Measurements from ENCODE around the gene DTNBP1.

DTNBP1 gene

GRCh38 chr6:15549371-15549770, 113.5 kb downstream of the DTNBP1 start (continued):
- TF ChIP-seq CTCF (tag by site-specific recombination; IDR thresholded peaks at IDR 0.05) (no peak), ZNF629 (tag by site-specific recombination; IDR thresholded peaks at IDR 0.05) (no peak)

- TF ChIP-seq ZNF610 (tag by site-specific recombination; IDR thresholded peaks at IDR 0.05; ENCODE audit: borderline replicate concordance) (no peak), ZNF658 (tag by site-specific recombination; IDR thresholded peaks at IDR 0.05) (no peak), ZNF394 (tag by site-specific recombination; IDR thresholded peaks at IDR 0.05; ENCODE audit: borderline replicate concordance) (no peak), ZNF777 (tag by site-specific recombination; IDR thresholded peaks at IDR 0.05; ENCODE audit: borderline replicate concordance) (no peak), ZBTB48 (tag by site-specific recombination; IDR thresholded peaks at IDR 0.05) (no peak), ZNF138 (tag by site-specific recombination; IDR thresholded peaks at IDR 0.05; ENCODE audit: borderline replicate concordance) (no peak), PRDM4 (tag by site-specific recombination; IDR thresholded peaks at IDR 0.05) (no peak), ZNF350 (tag by site-specific recombination; IDR thresholded peaks at IDR 0.05) (no peak), ZSCAN18 (tag by site-specific recombination; IDR thresholded peaks at IDR 0.05) (no peak), ZNF704 (tag by site-specific recombination; IDR thresholded peaks at IDR 0.05) (no peak), ZNF529 (tag by site-specific recombination; IDR thresholded peaks at IDR 0.05; ENCODE audit: insufficient replicate concordance) (no peak), ZNF18 (tag by site-specific recombination; IDR thresholded peaks at IDR 0.05) (no peak), MEIS1 (CRISPR knock-in tag; IDR thresholded peaks at IDR 0.05; ENCODE audit: borderline replicate concordance) (no peak), ZBTB20 (tag by site-specific recombination; IDR thresholded peaks at IDR 0.05) (no peak), ZNF211 (tag by site-specific recombination; IDR thresholded peaks at IDR 0.05; ENCODE audit: low read depth) (no peak), ZNF146 (tag by site-specific recombination; IDR thresholded peaks at IDR 0.05) (no peak), ZNF48 (tag by site-specific recombination; IDR thresholded peaks at IDR 0.05) (no peak), ZFP41 (tag by site-specific recombination; IDR thresholded peaks at IDR 0.05; ENCODE audit: borderline replicate concordance) (no peak), KLF9 (tag by site-specific recombination; IDR thresholded peaks at IDR 0.05; ENCODE audit: low read depth) (no peak)
- Histone ChIP-seq H3K4me3 (ENCODE audit: low read depth, low read length) (no peak overlapping the region), H3K4me1 (ENCODE audit: control insufficient read depth, insufficient read depth, low read length) (peaks cover 14% of the 10 kb centered on the region; the same call in 1 of the 2 replicates), H3K27ac (ENCODE audit: extremely low read depth, low read depth, low read length) (no peak overlapping the region), H3K36me3 (ENCODE audit: control insufficient read depth in 2 of 2, insufficient read depth in 1 of 2, low read length in 2 of 2) (no peaks in the 10 kb centered on the region), H3K9me3 (ENCODE audit: control insufficient read depth, insufficient read depth, low read depth, low read length) (no peaks in the 10 kb centered on the region)
- POLR2A ChIA-PET: no interaction called here
- CTCF ChIA-PET: no interaction called here
Observed at GRCh38 chr6:15547400-15547799, 115.4 kb downstream of the DTNBP1 start.

Data from HEK293 (cell line).